Measurements from ENCODE around the gene RINL.
"Not testable (repeated sequence)": the region's sequence is repeated elsewhere in the genome, so short reads cannot be mapped to it uniquely, and the experiment has no call there.

Gene RINL

DNA sequence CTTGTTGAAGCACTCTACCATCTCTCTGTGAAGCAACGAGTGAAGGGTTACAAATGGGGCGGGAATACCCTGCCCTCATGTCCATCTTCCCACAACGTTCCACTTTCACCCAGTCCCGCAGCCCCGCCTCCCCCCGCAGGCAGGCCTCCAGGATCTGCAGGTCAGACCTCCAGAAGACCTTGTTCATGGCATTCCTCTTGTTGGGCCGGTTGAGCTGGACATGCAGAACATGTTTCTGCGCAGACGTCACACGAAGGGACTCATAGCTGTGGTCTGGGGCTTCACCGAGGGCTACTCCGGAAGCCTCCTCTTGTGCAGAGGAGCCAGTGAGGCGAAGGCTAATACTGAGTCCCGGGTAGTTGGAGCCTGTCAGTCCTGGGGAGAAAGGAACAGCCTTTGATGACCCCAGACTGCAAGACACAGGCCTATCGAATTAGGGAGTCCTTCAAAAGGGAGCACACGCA is 46.9 kb downstream of the RINL start:
- DNase-seq, result peak; percentile 97

DNA sequence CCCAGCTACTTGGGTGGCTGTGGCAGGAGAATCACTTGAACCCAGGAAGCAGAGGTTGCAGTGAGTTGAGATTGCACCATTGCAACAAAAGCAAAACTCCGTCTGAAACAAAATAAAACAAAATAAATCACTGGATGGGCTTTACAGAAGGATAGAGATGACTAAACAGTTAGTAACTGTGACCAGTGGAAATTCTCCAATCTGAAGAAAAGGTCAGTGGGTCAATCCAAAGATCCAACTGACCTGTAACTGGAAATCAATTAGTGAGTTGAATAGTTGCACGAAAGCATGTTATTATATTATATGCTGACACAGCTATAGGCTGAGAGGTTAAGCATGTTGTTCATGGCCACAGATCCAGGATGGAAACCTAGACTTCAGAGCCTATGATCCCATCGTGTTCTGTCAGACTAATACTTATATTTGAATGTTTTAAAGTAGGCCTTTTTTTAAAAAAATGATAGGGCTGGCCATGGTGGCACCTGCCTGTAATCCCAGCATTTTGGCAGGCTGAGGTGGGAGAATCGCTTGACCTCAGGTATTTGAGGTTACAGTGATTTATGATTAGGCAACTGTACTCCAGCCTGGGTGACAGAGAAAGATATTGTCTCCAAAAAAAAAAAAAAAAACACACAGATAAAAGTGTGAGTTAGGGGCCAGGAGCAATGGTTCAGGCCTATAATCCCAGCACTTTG is 47.9 kb downstream of the RINL start:
- DNase-seq, result peak; percentile 91

DNA sequence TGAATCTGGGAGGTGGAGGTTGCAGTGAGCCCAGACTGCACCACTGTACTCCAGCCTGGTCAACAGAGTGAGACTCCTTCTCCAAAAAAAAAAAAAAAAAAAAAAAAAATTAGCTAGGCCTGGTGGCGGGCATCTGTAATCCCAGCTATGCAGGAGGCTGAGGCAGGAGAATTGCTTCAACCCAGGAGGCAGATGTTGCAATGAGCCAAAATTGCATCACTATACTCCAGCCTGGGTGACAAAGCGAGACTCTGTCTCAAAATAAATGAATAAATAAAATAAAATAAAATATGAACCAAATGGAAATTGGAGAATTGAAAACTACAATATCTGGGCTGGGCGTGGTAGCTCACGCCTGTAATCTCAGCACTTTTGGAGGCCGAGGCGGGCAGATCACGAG is 48.9 kb downstream of the RINL start:
- peak; percentile 68 for DNase-seq

DNA sequence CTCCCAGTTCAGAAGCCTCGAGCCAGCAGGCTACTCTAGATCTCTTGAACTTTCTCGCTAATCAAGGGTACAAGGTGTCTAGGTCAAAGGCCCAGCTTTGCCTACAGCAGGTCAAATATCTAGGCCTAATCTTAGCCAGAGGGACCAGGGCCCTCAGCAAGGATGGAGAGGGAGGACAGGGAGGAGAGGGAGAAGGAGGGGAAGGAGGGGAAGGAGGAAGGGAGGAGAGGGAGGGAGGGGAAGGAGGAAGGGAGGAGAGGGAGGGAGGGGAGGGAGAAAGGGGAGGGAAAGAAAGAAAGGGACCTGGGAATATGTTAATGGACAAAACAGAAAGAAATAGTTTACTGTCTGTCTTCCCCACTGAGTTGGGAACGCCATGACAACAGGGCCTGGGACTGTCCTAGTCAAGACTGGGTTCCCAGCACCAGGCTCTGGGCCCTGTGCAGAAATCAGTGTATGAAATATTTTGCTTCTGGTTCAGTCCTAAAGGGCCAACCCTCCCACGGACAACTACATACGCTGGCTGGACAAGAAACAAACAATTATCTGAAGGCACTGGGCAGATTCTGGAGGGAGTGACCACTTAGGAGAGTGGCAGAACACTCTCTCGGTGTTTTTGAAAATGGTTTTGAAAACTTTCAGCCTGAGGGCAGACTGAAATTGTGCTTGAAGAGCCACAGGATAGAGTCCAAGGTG is 51.1 kb downstream of the RINL start:
- DNase-seq, result no peak

DNA sequence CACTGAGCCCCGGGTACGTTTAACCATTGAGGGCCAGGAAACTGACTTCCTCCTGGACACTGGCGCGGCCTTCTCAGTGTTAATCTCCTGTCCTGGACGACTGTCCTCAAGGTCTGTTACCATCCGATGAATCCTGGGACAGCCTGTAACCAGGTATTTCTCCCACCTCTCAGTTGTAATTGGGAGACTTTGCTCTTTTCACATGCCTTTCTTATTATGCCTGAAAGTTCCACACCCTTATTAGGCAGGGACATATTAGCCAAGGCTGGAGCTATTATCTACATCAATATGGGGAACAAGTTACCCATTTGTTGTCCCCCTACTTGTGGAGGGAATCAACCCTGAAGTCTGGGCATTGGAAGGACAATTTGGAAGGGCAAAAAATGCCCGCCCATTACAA is 52.1 kb downstream of the RINL start:
- not testable (repeated sequence) for DNase-seq

DNA sequence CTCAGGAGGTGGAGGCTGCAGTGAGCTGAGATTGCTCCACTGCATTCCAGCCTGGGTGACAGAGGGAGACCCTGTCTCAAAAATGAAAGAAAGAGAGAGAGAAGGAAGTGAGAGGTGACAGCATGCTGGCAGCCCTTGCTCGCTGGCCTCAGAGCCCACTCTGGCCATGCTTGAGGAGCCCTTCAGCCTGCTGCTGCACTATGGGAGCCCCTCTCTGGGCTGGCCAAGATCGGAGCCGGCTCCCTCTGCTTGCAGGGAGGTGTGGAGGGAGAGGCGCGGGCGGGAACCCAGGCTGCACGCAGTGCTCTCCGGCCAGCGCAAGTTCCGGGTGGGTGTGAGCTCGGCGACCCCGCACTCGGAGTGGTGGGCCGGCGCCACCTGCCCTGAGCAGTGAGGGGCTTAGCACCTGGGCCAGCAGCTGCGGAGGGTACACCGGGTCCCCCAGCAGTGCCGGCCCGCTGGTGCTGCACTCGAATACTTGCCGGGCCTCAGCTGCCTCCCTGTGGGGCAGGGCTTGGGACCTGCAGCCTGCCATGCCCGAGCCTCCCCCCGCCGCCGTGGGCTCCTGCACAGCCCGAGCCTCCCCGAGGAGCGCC is 56.7 kb downstream of the RINL start:
- not testable (repeated sequence) for DNase-seq

DNA sequence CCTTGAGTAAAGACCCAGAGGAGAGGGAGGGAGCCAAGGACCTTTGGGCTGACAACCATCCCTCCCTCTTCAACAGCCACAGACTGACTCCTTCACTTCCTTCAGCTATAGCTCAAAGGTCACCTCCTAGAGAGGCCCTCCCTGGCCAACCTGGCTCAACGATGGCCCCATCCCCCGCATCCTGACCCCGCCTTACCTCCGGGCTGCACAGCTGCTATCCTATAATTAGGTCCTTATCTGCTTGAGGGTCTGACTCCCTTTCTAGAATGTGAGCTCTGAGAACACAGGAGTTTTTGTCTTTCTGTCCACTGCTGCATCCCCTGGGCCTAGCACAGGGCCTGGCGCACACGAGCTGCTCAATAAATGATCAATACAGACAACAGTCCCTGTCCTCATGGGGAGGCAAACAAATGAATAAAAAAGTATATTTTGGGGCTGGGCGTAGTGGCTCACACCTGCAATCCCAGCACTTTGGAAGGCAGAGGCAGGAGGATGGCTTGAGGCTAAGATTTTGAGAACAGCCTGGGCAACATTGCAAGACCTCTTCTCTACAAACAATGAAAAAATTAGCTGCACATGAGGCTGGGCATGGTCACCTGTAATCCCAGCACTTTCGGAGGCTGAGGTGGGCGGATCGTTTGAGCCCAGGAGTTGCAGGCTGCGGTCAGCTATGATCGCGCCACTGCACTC is 58.7 kb downstream of the RINL start:
- DNase-seq, result no peak

All from HCEC 1CT (cell line).